SJCRH30 (cell line): Measurements from ENCODE around the gene NUP155. TPM values are rescaled to one million over a fixed set of nuclear protein-coding genes. Genes with fewer than 3 reads are reported as not detected.
"Not testable (repeated sequence)": the region's sequence is repeated elsewhere in the genome, so short reads cannot be mapped to it uniquely, and the experiment has no call there.

Source experiments
- DNase-seq, 2 experiments: peaks; one replicate each; pipeline ENCODE4 v3.0.0-alpha.2; 2015 to 2020
- H3K27ac ChIP-seq: fragments of 250-450 bp; sonication (Bioruptor Pico); 2 replicates; pipeline ENCODE4 v1.5.1; 2020; ENCODE audit warnings: mild to moderate bottlenecking, moderate library complexity
- H3K27me3 ChIP-seq: fragments of 250-450 bp; sonication (Bioruptor Pico); 2 replicates; pipeline ENCODE4 v1.5.1; 2020; ENCODE audit warnings: mild to moderate bottlenecking, moderate library complexity
- H3K36me3 ChIP-seq: fragments of 250-450 bp; sonication (Bioruptor Pico); 2 replicates; pipeline ENCODE4 v1.5.1; 2020; ENCODE audit warnings: mild to moderate bottlenecking, moderate library complexity
- H3K4me1 ChIP-seq: fragments of 250-450 bp; sonication (Bioruptor Pico); 2 replicates; pipeline ENCODE4 v1.5.1; 2020; ENCODE audit warnings: mild to moderate bottlenecking, moderate library complexity
- H3K4me3 ChIP-seq: fragments of 250-450 bp; sonication (Bioruptor Pico); 2 replicates; pipeline ENCODE4 v1.5.1; 2020; ENCODE audit warnings: mild to moderate bottlenecking, moderate library complexity
- H3K9me3 ChIP-seq: fragments of 250-450 bp; sonication (Bioruptor Pico); replicated peaks from 2 replicates; pipeline ENCODE4 v1.5.1; 2020; ENCODE audit warnings: mild to moderate bottlenecking, moderate library complexity
- total RNA-seq: library from RNA; depleted of rRNA; stranded (reverse); fragments of >200 nt; shearing (Covaris generic); gene quantifications from 2 replicates; pipeline ENCODE4 v1.2.3, GENCODE V29; 2014; rRNA removed

The NUP155 gene
- total RNA-seq: 125 and 133 TPM in 2 replicates

- Histone ChIP-seq H3K27ac (peak within 1 kb of the TSS; percentile 75), H3K4me1 (no peaks in the 10 kb centered on the region), H3K36me3 (peaks cover 7% of the 10 kb centered on the region; the same call in 1 of the 2 replicates), H3K9me3 (no peaks in the 10 kb centered on the region), H3K4me3 (peak within 1 kb of the TSS; percentile 78), H3K27me3 (no peaks in the 10 kb centered on the region)
- peak; percentile 98 for DNase-seq
Measured at GRCh38 chr5:37370864-37371726, at the start of gene NUP155. Gene NUP155, minus strand, starts transcription at chr5:37371106. Its CDS starts 129 bp downstream, at chr5:37370977.

- no peaks in the 10 kb centered on the region for H3K27me3 ChIP-seq
- no peak overlapping the region for H3K4me3 ChIP-seq
- peaks cover 19% of the 10 kb centered on the region; the same call in 1 of the 2 replicates for H3K36me3 ChIP-seq
- H3K4me1 ChIP-seq: no peaks in the 10 kb centered on the region
- H3K27ac ChIP-seq: no peak overlapping the region
- no peak for DNase-seq
- no peaks in the 10 kb centered on the region for H3K9me3 ChIP-seq
Measured at GRCh38 chr5:37417347-37417746, 46.4 kb upstream of the NUP155 start.

- not testable (repeated sequence) for H3K27me3 ChIP-seq, DNase-seq, H3K4me3 ChIP-seq, H3K27ac ChIP-seq, H3K9me3 ChIP-seq, H3K4me1 ChIP-seq
- peaks cover 18% of the 10 kb centered on the region; the same call in 1 of the 2 replicates for H3K36me3 ChIP-seq
Measured at GRCh38 chr5:37415456-37415855, 44.5 kb upstream of the NUP155 start.

- no peaks in the 10 kb centered on the region for H3K4me1 ChIP-seq
- DNase-seq: peak; percentile 50 to 71
- H3K27ac ChIP-seq: peak overlapping the region; percentile 15
- peaks cover 7% of the 10 kb centered on the region; the same call in 1 of the 2 replicates for H3K36me3 ChIP-seq
- no peaks in the 10 kb centered on the region for H3K27me3 ChIP-seq
- H3K4me3 ChIP-seq: no peak overlapping the region
- no peaks in the 10 kb centered on the region for H3K9me3 ChIP-seq
Measured at GRCh38 chr5:37412515-37412914, 41.6 kb upstream of the NUP155 start.

GRCh38 chr5:37400501-37400900, 29.6 kb upstream of the NUP155 start:
- Histone ChIP-seq H3K36me3 (peaks cover 45% of the 10 kb centered on the region), H3K27ac (no peak overlapping the region), H3K27me3 (no peaks in the 10 kb centered on the region), H3K4me1 (no peaks in the 10 kb centered on the region), H3K9me3 (no peaks in the 10 kb centered on the region), H3K4me3 (no peak overlapping the region)
- no peak for DNase-seq

GRCh38 chr5:37396352-37396751, 25.4 kb upstream of the NUP155 start:
- Histone ChIP-seq H3K36me3 (peaks cover 62% of the 10 kb centered on the region), H3K27me3 (no peaks in the 10 kb centered on the region), H3K4me1 (no peaks in the 10 kb centered on the region), H3K4me3 (no peak overlapping the region), H3K27ac (no peak overlapping the region), H3K9me3 (no peaks in the 10 kb centered on the region)
- DNase-seq: no peak

- Histone ChIP-seq H3K9me3 (no peaks in the 10 kb centered on the region), H3K27ac (no peak overlapping the region), H3K36me3 (peaks cover 39% of the 10 kb centered on the region), H3K4me3 (no peak overlapping the region), H3K27me3 (no peaks in the 10 kb centered on the region), H3K4me1 (no peaks in the 10 kb centered on the region)
- no peak for DNase-seq
Measured at GRCh38 chr5:37391591-37391990, 20.7 kb upstream of the NUP155 start.

DNA sequence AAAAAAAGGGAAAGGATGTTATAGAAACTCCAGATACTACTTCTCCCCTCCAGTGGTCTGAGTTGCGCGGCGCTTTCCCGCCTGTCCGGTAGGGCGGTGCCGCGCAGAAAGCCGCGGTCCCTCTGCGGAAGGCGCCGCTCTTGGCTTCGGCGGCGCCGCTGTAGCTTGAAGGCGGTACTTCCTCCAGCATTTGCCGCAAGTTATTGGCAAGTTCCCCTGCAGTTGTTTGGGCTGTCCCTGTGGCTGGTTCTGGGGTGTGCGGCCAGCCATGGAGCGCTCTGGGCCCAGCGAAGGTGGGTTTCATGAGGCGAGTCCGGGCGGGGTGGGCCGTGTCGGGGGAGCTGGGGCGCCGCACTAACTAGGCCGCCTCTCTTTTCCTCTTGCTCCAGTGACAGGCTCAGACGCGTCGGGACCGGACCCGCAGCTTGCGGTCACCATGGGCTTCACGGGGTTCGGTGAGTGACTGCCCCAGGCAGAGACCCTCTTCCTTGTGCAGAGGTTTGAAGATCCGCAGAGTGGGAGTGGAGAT, 8.3 kb upstream of the NUP155 start, which contains the start of gene WDR70:
TSS of gene WDR70 (plus strand) at position 219 of the 529 bp plus-strand sequence. CDS start at position 269, 50 bp downstream.
- not testable (repeated sequence) for H3K9me3 ChIP-seq, H3K27me3 ChIP-seq, H3K36me3 ChIP-seq, H3K4me1 ChIP-seq
- Histone ChIP-seq H3K4me3 (peak within 1 kb of the TSS; percentile 97), H3K27ac (peak within 1 kb of the TSS; percentile 39; the same call in 1 of the 2 replicates)
- DNase-seq: peak; percentile 87 to 89

DNA sequence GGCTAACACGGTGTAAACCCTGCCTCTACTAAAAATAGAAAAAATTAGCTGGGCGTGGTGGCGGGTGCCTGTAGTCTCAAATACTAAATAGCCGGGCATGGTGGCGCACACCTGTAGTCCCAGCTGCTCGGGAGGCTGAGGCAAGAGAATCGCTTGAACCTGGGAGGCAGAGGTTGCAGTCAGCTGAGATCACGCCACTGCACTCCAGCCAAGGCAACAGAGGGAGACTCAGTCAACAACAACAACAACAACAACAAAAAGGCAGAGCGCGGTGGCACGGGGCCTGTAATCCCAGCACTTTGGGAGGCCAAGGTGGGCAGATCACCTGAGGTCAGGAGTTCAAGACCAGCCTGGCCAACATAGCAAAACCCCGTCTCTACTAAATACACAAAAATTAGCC, 7.2 kb upstream of the NUP155 start:
- H3K36me3 ChIP-seq, H3K27ac ChIP-seq, H3K4me1 ChIP-seq, H3K4me3 ChIP-seq, DNase-seq, H3K9me3 ChIP-seq, H3K27me3 ChIP-seq: not testable (repeated sequence)

- no peak overlapping the region for H3K27ac ChIP-seq
- no peaks in the 10 kb centered on the region for H3K9me3 ChIP-seq
- no peaks in the 10 kb centered on the region for H3K27me3 ChIP-seq
- DNase-seq: peak in 1 of 2 experiments; percentile 13
- H3K4me3 ChIP-seq: no peak overlapping the region
- no peaks in the 10 kb centered on the region for H3K36me3 ChIP-seq
- no peaks in the 10 kb centered on the region for H3K4me1 ChIP-seq
Measured at GRCh38 chr5:37375091-37375490, 4.2 kb upstream of the NUP155 start.

DNA sequence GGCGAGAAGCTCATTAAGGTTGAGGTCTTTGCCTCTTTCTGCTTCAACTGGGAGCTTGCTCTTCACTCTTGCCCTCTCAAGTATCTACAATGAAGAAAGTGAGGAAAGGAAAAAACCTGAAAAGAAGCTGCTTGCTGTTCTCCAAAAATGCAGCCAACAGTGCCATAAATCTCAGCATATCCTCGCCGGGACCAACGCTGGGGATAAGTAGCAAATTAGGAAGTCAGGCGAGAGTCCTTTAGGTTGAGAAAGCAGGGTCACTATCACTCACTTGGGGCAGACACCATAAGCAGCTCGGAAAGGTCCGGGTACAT, 399 bp downstream of the NUP155 start:
- Histone ChIP-seq H3K4me1 (no peaks in the 10 kb centered on the region), H3K36me3 (peaks cover 11% of the 10 kb centered on the region; the same call in 1 of the 2 replicates), H3K4me3 (peak overlapping the region; percentile 78), H3K27me3 (no peaks in the 10 kb centered on the region), H3K27ac (peak overlapping the region; percentile 75), H3K9me3 (no peaks in the 10 kb centered on the region)
- DNase-seq: peak in 1 of 2 experiments; percentile 34

DNA sequence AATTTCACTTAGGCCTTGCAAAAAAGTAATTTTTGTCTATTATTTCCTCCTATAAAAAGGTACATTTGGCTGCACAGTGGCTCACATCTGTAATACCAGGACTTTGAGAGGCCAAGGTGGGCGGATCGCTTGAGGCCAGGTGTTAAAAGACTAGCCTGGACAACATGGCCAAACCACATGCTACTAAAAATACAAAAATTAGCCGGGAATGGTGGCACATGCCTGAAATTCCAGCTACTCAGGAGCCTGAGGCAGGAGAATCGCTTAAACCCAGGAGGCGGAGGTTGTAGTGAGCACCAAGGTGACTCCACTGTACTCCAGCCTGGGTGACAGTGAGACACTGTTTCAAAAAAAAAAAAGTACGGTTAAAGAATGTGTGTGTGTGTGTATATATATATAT, 15.7 kb downstream of the NUP155 start:
- H3K27me3 ChIP-seq: no peaks in the 10 kb centered on the region
- no peaks in the 10 kb centered on the region for H3K4me1 ChIP-seq
- no peaks in the 10 kb centered on the region for H3K9me3 ChIP-seq
- no peak for DNase-seq
- H3K27ac ChIP-seq: no peak overlapping the region
- H3K36me3 ChIP-seq: peaks cover 87% of the 10 kb centered on the region
- H3K4me3 ChIP-seq: no peak overlapping the region

DNA sequence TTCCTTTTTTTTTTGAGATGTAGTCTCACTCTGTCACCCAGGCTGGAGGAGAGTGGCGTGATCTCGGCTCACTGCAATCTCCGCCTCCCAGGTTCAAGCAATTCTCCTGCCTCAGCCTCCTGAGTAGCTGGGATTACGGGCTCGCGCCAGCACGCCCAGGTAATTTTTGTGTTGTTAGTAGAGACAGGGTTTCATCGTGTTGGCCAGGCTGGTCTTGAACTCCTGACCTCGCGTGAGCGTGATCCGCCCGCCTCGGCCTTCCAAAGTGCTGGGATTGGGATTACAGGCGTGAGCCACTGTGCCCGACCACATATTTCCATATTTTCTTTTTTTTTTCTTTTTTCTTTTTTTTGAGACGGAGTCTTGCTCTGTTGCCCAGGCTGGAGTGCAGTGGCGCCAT, 28.2 kb downstream of the NUP155 start:
- H3K9me3 ChIP-seq, H3K4me1 ChIP-seq, H3K27me3 ChIP-seq, H3K27ac ChIP-seq, DNase-seq, H3K4me3 ChIP-seq: not testable (repeated sequence)
- H3K36me3 ChIP-seq: peaks cover 93% of the 10 kb centered on the region

GRCh38 chr5:37334754-37335153, 36.2 kb downstream of the NUP155 start:
- H3K36me3 ChIP-seq: peaks cover 91% of the 10 kb centered on the region
- H3K9me3 ChIP-seq, H3K27me3 ChIP-seq, H3K4me1 ChIP-seq, H3K27ac ChIP-seq, DNase-seq, H3K4me3 ChIP-seq: not testable (repeated sequence)

- DNase-seq: no peak
- no peaks in the 10 kb centered on the region for H3K9me3 ChIP-seq
- no peak overlapping the region for H3K27ac ChIP-seq
- no peaks in the 10 kb centered on the region for H3K4me1 ChIP-seq
- peaks cover 90% of the 10 kb centered on the region for H3K36me3 ChIP-seq
- H3K27me3 ChIP-seq: no peaks in the 10 kb centered on the region
- no peak overlapping the region for H3K4me3 ChIP-seq
Measured at GRCh38 chr5:37326536-37326935, 44.4 kb downstream of the NUP155 start.
